HG03025 (cell line): ENCODE results near the gene CGB8.
"Not testable (repeated sequence)": the region's sequence is repeated elsewhere in the genome, so short reads cannot be mapped to it uniquely, and the experiment has no call there.

Experiments
- ATAC-seq: cut with Tn5 transposase; IDR thresholded peaks from one replicate; pipeline ENCODE4 v1.9.1; 2021; ENCODE audit warnings: mild to moderate bottlenecking, moderate library complexity; ENCODE audit not compliant: unreplicated experiment, low FRiP score

CGB8 gene

DNA sequence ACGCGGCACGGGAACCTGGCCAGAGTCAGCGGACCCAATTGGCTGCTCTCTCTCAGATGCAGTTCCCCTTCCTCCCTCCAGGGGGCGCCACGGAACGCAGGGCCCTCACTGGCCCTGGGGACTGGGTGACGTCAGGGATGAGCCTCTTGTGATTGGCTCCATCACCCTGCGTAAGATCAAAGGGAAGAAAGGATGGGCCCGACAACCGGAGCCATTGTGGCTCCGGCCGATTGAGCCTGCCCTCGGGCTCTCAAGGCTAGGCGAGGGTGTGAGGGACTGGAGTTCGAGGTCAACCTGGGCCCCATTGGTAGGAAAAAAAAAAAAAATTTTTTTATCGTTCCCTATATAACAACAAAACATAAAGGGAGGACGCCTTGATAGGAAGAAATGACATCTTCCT is 12.1 kb downstream of the CGB8 start, which contains the start of gene CGB1:
Gene CGB1 (minus strand): TSS at position 81 of the 400 bp plus-strand sequence. CDS start 184 bp downstream, outside the sequence.
- not testable (repeated sequence) for ATAC-seq

GRCh38 chr19:49031642-49032301 is 17.1 kb downstream of the CGB8 start, which contains the start of gene CGB2:
TSS of gene CGB2 (plus strand) at chr19:49031890. CDS start at chr19:49032096, 206 bp downstream.
- not testable (repeated sequence) for ATAC-seq

- ATAC-seq = not testable (repeated sequence)
Measured at GRCh38 chr19:49030323-49030722, 18.6 kb downstream of the CGB8 start.

GRCh38 chr19:49029749-49030148 is 19.2 kb downstream of the CGB8 start:
- not testable (repeated sequence) for ATAC-seq

DNA sequence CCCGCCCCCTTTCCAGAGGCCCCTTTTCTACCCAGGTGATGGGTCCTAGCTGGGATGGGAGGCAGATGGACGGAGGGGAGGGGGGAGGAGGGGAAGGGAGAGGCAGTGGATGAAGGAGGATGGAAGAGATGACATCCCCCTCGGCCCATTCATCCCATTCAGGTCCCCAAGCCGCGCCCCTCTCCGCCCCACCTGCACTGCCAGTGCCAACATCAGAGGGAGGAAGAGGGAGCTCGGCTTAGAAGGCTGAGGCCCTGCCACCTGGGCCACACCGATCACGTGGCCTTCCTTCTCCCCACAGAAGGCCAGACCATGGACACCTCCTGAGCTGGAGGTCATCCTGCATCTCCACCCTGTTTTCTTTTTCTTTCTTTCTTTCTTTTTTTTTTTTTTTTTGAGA is 20.2 kb downstream of the CGB8 start:
- ATAC-seq = not testable (repeated sequence)

GRCh38 chr19:49025599-49025998 is 23.3 kb downstream of the CGB8 start:
- not testable (repeated sequence) for ATAC-seq

DNA sequence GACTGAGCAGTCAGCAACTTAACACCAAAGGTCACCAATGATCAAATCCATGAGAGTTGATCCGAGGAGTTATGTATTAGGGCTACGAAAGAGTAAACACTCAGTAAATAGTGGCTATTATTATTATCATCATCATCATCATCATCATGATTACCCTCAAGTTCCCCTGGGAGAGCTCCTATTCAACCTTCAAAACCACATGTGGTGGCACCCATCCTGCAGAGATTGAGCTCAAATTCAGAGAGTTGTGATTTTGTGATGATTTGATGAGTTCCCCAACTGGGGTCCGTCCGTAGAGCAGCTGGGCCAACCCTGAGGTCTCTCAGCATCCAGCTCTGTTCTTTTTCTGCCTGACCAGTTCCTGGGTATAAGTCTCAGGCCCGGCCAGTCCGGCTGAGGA is 23.8 kb downstream of the CGB8 start:
- not testable (repeated sequence) for ATAC-seq

- not testable (repeated sequence) for ATAC-seq
Measured at GRCh38 chr19:49024233-49024632, 24.7 kb downstream of the CGB8 start, which contains the start of gene CGB3. TSS of gene CGB3 (minus strand) at chr19:49024333. CDS start at chr19:49023971, 362 bp downstream.

DNA sequence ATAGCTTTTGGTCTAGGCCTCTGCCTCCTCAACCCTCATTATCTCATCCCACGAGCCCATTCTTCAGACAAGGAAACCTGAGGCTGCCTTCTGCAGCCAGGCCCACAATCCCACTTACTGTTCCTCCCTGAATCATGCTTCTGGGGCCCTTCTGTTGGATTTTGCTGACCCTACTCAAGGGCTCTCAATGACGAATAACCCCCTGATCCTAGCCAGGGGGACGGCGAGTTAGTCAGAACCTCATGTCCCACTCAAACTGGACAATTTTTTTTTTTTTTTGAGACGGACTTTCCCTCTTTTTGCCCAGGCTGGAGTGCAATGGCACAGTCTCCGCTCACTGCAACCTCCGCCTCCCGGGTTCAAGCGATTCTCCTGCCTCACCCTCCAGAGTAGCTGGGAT is 26.8 kb downstream of the CGB8 start:
- ATAC-seq = no peak

GRCh38 chr19:49020931-49021895 is 27.7 kb downstream of the CGB8 start:
- ATAC-seq = no peak

- ATAC-seq = no peak
Measured at GRCh38 chr19:49020342-49020741, 28.6 kb downstream of the CGB8 start.

DNA sequence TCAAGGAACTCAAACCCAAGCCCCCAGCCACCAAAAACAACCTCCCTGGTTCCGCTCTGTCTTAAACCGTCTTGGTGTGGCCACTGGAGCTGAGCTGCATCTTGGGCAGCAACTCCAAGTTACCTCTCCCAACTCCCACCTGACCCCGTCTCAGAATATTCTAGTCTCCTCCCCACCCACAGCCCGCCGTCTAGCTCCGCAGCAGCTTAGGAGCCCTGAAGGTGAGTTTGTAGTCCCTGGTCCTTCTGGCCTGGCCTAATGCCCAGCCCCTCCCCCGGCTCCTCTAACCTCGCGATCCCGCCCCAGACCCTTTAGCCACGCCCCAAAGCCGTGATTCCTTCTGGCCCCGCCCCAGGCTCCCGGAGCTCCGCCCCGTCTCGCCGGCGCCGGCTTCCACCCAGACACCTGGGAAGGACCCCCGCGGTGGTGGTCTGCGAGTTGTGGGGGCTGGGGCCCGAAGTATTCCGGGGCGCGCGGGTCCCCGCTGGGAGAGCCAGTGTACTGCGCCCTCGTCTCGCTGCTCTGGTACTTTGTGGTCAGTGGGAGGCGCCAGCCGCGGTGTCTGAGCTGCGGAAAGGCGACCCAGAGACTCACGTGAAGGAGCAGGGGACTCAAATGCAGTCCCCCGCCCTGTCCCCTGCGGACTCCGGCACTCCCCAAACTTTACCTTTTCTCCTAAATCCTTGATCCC is 29.5 kb downstream of the CGB8 start:
- ATAC-seq = no peak

DNA sequence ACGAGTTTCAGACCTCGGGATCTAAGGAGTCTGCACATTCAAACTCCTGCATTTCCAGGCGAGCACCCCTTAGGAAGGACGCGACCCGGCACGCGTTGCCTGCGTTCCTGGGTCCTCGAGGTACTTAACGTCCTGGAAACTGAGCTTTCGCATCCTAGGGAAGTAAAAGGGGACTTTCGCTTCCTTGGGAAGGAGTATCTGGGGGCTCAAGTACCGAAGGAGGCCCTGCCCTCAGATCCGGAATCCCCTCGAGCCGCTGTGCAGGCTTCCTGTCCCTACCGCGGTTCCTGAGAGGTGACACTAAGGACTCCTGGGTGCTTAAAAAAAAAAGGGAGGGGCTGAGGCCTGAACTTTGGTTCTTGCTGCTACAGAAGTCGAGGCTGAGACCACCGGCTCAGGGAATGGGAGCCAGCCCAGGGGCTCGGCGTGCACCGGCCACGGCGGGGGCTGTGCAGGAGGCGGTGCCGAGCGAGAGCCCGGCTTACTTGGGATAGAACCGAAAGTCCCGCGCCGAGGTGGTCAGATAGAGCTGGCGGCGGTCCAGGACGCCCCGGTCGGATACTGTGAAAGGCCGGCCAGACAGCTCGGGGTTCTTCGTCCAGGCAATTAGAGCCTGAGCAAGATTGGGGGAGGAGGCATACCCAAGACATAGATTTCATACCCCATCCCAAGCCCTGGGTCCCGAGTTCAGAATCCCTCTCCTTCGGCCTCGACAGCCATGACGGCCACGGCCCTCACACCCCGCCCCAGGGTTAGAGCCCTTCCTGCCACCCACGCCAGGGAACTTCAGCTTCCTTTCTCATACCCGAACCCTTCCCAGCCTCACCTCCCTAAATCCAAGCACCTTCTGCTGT is 30.3 kb downstream of the CGB8 start:
- ATAC-seq = not testable (repeated sequence)

GRCh38 chr19:49017666-49018351 is 31.1 kb downstream of the CGB8 start:
- no peak for ATAC-seq

- ATAC-seq = no peak
Measured at GRCh38 chr19:49017041-49017665, 31.8 kb downstream of the CGB8 start, which contains the start of gene LHB. TSS of gene LHB (minus strand) at chr19:49017091. CDS start at chr19:49017081, 10 bp downstream.

- ATAC-seq = no peak
Measured at GRCh38 chr19:49016067-49016839, 32.7 kb downstream of the CGB8 start.

GRCh38 chr19:49014870-49015255 is 34.0 kb downstream of the CGB8 start:
- ATAC-seq = no peak
